Measurements from ENCODE around the gene GALNT6. TPM values are rescaled to one million over a fixed set of nuclear protein-coding genes. Genes with fewer than 3 reads are reported as not detected.

The GALNT6 gene
- total and polyA plus RNA-seq, 2 of the 13 experiments (the other 11 are each of a cell fraction or from before 2014, with no cell fraction given): 1.0 to 1.1 TPM

DNA sequence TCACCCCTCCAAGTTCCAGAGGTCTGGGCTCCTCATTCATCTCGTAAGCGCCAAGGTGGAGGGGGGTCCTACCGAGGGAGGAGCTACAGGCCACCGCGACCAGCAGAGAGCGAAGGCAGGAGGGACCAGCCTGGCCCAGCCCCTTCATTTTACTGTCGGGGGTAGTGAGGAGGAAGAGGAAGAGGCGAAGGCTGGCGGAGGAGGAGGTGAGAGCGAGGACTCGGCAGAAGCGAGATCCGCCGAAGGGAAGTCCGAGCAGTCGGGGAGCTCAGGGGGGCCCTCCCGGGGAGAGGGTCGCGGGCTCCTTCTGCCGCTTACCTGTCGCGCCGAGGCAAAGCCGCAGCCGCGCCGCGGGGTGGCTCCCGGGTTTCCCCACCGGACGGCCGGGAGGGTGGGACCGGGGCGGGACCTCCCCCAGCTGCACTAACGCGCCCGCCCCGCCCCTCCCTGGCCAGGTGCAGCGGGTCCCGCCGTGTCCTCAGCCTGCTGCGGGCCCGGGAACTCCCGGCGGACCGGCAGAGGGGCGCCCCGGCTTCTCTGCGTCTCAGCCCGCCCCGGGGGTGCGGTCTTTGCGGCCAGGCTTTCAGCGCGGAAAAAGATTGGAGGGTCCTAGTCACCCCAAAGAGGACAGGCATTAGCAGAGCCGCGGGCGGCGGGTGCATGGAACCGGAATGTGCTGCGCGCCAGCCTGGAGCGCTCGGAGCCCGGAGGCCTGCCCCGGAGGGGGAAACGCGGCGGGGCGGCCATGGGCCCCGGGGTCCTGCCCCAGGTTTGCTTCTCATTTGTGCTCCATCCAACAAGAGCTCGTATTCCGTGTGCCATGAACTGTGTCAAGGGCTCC lies at the start of gene GALNT6 (continued):
- TF ChIP-seq, protein P1, sequence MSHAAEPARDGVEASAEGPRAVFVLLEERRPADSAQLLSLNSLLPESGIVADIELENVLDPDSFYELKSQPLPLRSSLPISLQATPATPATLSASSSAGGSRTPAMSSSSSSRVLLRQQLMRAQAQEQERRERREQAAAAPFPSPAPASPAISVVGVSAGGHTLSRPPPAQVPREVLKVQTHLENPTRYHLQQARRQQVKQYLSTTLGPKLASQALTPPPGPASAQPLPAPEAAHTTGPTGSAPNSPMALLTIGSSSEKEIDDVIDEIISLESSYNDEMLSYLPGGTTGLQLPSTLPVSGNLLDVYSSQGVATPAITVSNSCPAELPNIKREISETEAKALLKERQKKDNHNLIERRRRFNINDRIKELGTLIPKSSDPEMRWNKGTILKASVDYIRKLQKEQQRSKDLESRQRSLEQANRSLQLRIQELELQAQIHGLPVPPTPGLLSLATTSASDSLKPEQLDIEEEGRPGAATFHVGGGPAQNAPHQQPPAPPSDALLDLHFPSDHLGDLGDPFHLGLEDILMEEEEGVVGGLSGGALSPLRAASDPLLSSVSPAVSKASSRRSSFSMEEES (CRISPR knock-in tag; IDR thresholded peaks at IDR 0.05): no peak
- peak; percentile 44; the same call in 1 of the 2 replicates for TF ChIP-seq GABPB1 (CRISPR knock-in tag; IDR thresholded peaks at IDR 0.05)
- no peak for TF ChIP-seq POLR2AphosphoS5 (IDR thresholded peaks at IDR 0.05; ENCODE audit: low read depth, low read length)
- TF ChIP-seq, protein P2, sequence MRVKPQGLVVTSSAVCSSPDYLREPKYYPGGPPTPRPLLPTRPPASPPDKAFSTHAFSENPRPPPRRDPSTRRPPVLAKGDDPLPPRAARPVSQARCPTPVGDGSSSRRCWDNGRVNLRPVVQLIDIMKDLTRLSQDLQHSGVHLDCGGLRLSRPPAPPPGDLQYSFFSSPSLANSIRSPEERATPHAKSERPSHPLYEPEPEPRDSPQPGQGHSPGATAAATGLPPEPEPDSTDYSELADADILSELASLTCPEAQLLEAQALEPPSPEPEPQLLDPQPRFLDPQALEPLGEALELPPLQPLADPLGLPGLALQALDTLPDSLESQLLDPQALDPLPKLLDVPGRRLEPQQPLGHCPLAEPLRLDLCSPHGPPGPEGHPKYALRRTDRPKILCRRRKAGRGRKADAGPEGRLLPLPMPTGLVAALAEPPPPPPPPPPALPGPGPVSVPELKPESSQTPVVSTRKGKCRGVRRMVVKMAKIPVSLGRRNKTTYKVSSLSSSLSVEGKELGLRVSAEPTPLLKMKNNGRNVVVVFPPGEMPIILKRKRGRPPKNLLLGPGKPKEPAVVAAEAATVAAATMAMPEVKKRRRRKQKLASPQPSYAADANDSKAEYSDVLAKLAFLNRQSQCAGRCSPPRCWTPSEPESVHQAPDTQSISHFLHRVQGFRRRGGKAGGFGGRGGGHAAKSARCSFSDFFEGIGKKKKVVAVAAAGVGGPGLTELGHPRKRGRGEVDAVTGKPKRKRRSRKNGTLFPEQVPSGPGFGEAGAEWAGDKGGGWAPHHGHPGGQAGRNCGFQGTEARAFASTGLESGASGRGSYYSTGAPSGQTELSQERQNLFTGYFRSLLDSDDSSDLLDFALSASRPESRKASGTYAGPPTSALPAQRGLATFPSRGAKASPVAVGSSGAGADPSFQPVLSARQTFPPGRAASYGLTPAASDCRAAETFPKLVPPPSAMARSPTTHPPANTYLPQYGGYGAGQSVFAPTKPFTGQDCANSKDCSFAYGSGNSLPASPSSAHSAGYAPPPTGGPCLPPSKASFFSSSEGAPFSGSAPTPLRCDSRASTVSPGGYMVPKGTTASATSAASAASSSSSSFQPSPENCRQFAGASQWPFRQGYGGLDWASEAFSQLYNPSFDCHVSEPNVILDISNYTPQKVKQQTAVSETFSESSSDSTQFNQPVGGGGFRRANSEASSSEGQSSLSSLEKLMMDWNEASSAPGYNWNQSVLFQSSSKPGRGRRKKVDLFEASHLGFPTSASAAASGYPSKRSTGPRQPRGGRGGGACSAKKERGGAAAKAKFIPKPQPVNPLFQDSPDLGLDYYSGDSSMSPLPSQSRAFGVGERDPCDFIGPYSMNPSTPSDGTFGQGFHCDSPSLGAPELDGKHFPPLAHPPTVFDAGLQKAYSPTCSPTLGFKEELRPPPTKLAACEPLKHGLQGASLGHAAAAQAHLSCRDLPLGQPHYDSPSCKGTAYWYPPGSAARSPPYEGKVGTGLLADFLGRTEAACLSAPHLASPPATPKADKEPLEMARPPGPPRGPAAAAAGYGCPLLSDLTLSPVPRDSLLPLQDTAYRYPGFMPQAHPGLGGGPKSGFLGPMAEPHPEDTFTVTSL (CRISPR knock-in tag; IDR thresholded peaks at IDR 0.05; ENCODE audit: borderline replicate concordance): no peak
- TF ChIP-seq KAT7 (CRISPR knock-in tag; IDR thresholded peaks at IDR 0.05; ENCODE audit: borderline replicate concordance): no peak
- no peak for TF ChIP-seq ZSCAN25 (CRISPR knock-in tag; IDR thresholded peaks at IDR 0.05)
- TF ChIP-seq ERF (CRISPR knock-in tag; IDR thresholded peaks at IDR 0.05): no peak
- 0 out of 2 replicates have a peak, but pooled peaks have one; percentile 14 for TF ChIP-seq ZFY (CRISPR knock-in tag; IDR thresholded peaks at IDR 0.05)
- no peak for TF ChIP-seq ZNF572 (CRISPR knock-in tag; IDR thresholded peaks at IDR 0.05)
- no peak for TF ChIP-seq ZNF605 (CRISPR knock-in tag; IDR thresholded peaks at IDR 0.05)
- no peak for TF ChIP-seq FOXP1 (IDR thresholded peaks at IDR 0.05)
- TF ChIP-seq FOXP1 (CRISPR knock-in tag; IDR thresholded peaks at IDR 0.05): no peak
- no peak for TF ChIP-seq SP140L (CRISPR knock-in tag; IDR thresholded peaks at IDR 0.05; ENCODE audit: borderline replicate concordance)
- no peak for TF ChIP-seq ZNF879 (CRISPR knock-in tag; IDR thresholded peaks at IDR 0.05)
- TF ChIP-seq, protein P3, sequence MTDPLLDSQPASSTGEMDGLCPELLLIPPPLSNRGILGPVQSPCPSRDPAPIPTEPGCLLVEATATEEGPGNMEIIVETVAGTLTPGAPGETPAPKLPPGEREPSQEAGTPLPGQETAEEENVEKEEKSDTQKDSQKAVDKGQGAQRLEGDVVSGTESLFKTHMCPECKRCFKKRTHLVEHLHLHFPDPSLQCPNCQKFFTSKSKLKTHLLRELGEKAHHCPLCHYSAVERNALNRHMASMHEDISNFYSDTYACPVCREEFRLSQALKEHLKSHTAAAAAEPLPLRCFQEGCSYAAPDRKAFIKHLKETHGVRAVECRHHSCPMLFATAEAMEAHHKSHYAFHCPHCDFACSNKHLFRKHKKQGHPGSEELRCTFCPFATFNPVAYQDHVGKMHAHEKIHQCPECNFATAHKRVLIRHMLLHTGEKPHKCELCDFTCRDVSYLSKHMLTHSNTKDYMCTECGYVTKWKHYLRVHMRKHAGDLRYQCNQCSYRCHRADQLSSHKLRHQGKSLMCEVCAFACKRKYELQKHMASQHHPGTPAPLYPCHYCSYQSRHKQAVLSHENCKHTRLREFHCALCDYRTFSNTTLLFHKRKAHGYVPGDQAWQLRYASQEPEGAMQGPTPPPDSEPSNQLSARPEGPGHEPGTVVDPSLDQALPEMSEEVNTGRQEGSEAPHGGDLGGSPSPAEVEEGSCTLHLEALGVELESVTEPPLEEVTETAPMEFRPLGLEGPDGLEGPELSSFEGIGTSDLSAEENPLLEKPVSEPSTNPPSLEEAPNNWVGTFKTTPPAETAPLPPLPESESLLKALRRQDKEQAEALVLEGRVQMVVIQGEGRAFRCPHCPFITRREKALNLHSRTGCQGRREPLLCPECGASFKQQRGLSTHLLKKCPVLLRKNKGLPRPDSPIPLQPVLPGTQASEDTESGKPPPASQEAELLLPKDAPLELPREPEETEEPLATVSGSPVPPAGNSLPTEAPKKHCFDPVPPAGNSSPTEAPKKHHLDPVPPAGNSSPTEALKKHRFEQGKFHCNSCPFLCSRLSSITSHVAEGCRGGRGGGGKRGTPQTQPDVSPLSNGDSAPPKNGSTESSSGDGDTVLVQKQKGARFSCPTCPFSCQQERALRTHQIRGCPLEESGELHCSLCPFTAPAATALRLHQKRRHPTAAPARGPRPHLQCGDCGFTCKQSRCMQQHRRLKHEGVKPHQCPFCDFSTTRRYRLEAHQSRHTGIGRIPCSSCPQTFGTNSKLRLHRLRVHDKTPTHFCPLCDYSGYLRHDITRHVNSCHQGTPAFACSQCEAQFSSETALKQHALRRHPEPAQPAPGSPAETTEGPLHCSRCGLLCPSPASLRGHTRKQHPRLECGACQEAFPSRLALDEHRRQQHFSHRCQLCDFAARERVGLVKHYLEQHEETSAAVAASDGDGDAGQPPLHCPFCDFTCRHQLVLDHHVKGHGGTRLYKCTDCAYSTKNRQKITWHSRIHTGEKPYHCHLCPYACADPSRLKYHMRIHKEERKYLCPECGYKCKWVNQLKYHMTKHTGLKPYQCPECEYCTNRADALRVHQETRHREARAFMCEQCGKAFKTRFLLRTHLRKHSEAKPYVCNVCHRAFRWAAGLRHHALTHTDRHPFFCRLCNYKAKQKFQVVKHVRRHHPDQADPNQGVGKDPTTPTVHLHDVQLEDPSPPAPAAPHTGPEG (CRISPR knock-in tag; IDR thresholded peaks at IDR 0.05): 0 out of 2 replicates have a peak, but pooled peaks have one; percentile 24
- TF ChIP-seq ZNF577 (CRISPR knock-in tag; IDR thresholded peaks at IDR 0.05; ENCODE audit: borderline replicate concordance, low read depth): no peak
- TF ChIP-seq HDAC1 (CRISPR knock-in tag; IDR thresholded peaks at IDR 0.05): 0 out of 2 replicates have a peak, but pooled peaks have one; percentile 21

Measured in HepG2 (cell line).